H9 (cell line): ENCODE data around the gene ADAT1. TPM values are rescaled to one million over a fixed set of nuclear protein-coding genes. Genes with fewer than 3 reads are reported as not detected.

Experiments
- DNase-seq: peaks from one replicate; pipeline ENCODE4 v3.0.0-alpha.2; 2017
- H2AFZ ChIP-seq: one replicate; pipeline ENCODE4 v1.6.1; 2013; ENCODE audit warnings: mild to moderate bottlenecking, low read length, control low read depth, moderate library complexity
- H2AK5ac ChIP-seq: 2 replicates; pipeline ENCODE4 v1.6.1; 2013; ENCODE audit warnings: low read length, control low read depth, mixed read lengths; ENCODE audit not compliant: insufficient read length
- H2BK120ac ChIP-seq: one replicate; pipeline ENCODE4 v1.6.1; 2013; ENCODE audit warnings: low read depth, mild to moderate bottlenecking, low read length, control low read depth, inconsistent platforms; ENCODE audit not compliant: poor library complexity, severe bottlenecking
- H2BK12ac ChIP-seq: 2 replicates; pipeline ENCODE4 v1.6.1; 2013; ENCODE audit warnings: low read length, control low read depth, mixed read lengths, low read depth; ENCODE audit not compliant: insufficient read length
- H2BK15ac ChIP-seq: 2 replicates; pipeline ENCODE4 v1.6.1; 2013; ENCODE audit warnings: low read depth, low read length, control low read depth
- H2BK20ac ChIP-seq: one replicate; pipeline ENCODE4 v1.6.1; 2013; ENCODE audit warnings: low read depth, mild to moderate bottlenecking, low read length, control low read depth, inconsistent platforms; ENCODE audit not compliant: poor library complexity, severe bottlenecking
- H2BK5ac ChIP-seq: 2 replicates; pipeline ENCODE4 v1.6.1; 2013; ENCODE audit warnings: low read length, control low read depth, mixed read lengths; ENCODE audit not compliant: insufficient read length
- H3K14ac ChIP-seq: 2 replicates; pipeline ENCODE4 v1.6.1; 2013; ENCODE audit warnings: low read length, control low read depth; ENCODE audit not compliant: insufficient read depth
- H3K18ac ChIP-seq: 2 replicates; pipeline ENCODE4 v1.6.1; 2013; ENCODE audit warnings: low read depth, mild to moderate bottlenecking, mixed read lengths, low read length, control low read depth; ENCODE audit not compliant: insufficient read length
- H3K23ac ChIP-seq: 2 replicates; pipeline ENCODE4 v1.6.1; 2013; ENCODE audit warnings: low read length, control low read depth, mixed read lengths, low read depth; ENCODE audit not compliant: insufficient read length
- H3K23me2 ChIP-seq: 2 replicates; pipeline ENCODE4 v1.6.1; 2013; ENCODE audit warnings: low read depth, mild to moderate bottlenecking, mixed read lengths, low read length, control low read depth; ENCODE audit not compliant: insufficient read length, poor library complexity, severe bottlenecking
- H3K27ac ChIP-seq: 2 replicates; pipeline ENCODE4 v1.5.1; 2013; ENCODE audit warnings: low read length, control low read depth, mixed read lengths, low read depth; ENCODE audit not compliant: insufficient read length
- H3K27me3 ChIP-seq: 2 replicates; pipeline ENCODE4 v1.6.1; 2013; ENCODE audit warnings: low read length, control low read depth, inconsistent platforms; ENCODE audit not compliant: insufficient read depth
- H3K4ac ChIP-seq: 2 replicates; pipeline ENCODE4 v1.6.1; 2013; ENCODE audit warnings: low read depth, mild to moderate bottlenecking, control low read depth, inconsistent platforms, low read length, moderate library complexity
- H3K4me1 ChIP-seq: 2 replicates; pipeline ENCODE4 v1.6.1; 2013; ENCODE audit warnings: low read length, control low read depth, inconsistent platforms; ENCODE audit not compliant: insufficient read depth
- H3K4me2 ChIP-seq: 2 replicates; pipeline ENCODE4 v1.6.1; 2013; ENCODE audit warnings: low read length, control low read depth, mixed read lengths; ENCODE audit not compliant: insufficient read length, insufficient read depth
- H3K56ac ChIP-seq: 2 replicates; pipeline ENCODE4 v1.6.1; 2013; ENCODE audit warnings: low read depth, mild to moderate bottlenecking, mixed read lengths, low read length, control low read depth; ENCODE audit not compliant: insufficient read length
- H3K79me1 ChIP-seq: 2 replicates; pipeline ENCODE4 v1.6.1; 2013; ENCODE audit warnings: low read depth, mild to moderate bottlenecking, moderate library complexity, low read length, control low read depth, inconsistent platforms; ENCODE audit not compliant: insufficient read depth, poor library complexity, severe bottlenecking
- H3K79me2 ChIP-seq: 2 replicates; pipeline ENCODE4 v1.6.1; 2013; ENCODE audit warnings: low read length, control low read depth, inconsistent platforms; ENCODE audit not compliant: insufficient read depth
- H3K9ac ChIP-seq: 2 replicates; pipeline ENCODE4 v1.6.1; 2013; ENCODE audit warnings: low read length, control low read depth, mixed read lengths; ENCODE audit not compliant: insufficient read length; ENCODE audit errors: extremely low read depth
- H3K9me3 ChIP-seq: one replicate; pipeline ENCODE4 v1.6.1; 2013; ENCODE audit warnings: low read depth, low read length, inconsistent platforms; ENCODE audit not compliant: control insufficient read depth
- H3T11ph ChIP-seq: one replicate; pipeline ENCODE4 v1.6.1; 2013; ENCODE audit warnings: mild to moderate bottlenecking, low read length, control low read depth, inconsistent platforms
- H4K20me1 ChIP-seq: one replicate; pipeline ENCODE4 v1.6.1; 2013; ENCODE audit not compliant: control insufficient read depth, insufficient read length, insufficient read depth
- H4K5ac ChIP-seq: 2 replicates; pipeline ENCODE4 v1.6.1; 2013; ENCODE audit warnings: low read depth, mild to moderate bottlenecking, mixed read lengths, low read length, control low read depth; ENCODE audit not compliant: insufficient read length
- H4K8ac ChIP-seq: replicated peaks from 2 replicates; pipeline ENCODE4 v1.6.1; 2013; ENCODE audit warnings: low read length, control low read depth, mixed read lengths, low read depth; ENCODE audit not compliant: insufficient read length
- H4K91ac ChIP-seq: 2 replicates; pipeline ENCODE4 v1.6.1; 2013; ENCODE audit warnings: low read depth, mild to moderate bottlenecking, moderate library complexity, mixed read lengths, low read length, control low read depth; ENCODE audit not compliant: insufficient read length
- H3K27ac Mint-ChIP-seq, 3 experiments: 2 replicates in 2 of 3; 3 replicates in 1 of 3; pipeline ENCODE4 v1.8.0; 2020 to 2021; ENCODE audit warnings: mixed read lengths in 3 of 3, mild to moderate bottlenecking in 1 of 3, moderate library complexity in 1 of 3
- H3K27me3 Mint-ChIP-seq: 2 replicates; pipeline ENCODE4 v1.8.0; 2021; ENCODE audit warnings: low read depth, mild to moderate bottlenecking, moderate library complexity, mixed read lengths
- H3K36me3 Mint-ChIP-seq, 3 experiments: 2 replicates in 2 of 3; 3 replicates in 1 of 3; pipeline ENCODE4 v1.8.0; 2020 to 2021; ENCODE audit warnings: low read depth in 3 of 3, mixed read lengths in 3 of 3; ENCODE audit not compliant: insufficient read depth in 1 of 3
- H3K4me1 Mint-ChIP-seq, 2 experiments: 2 replicates each; pipeline ENCODE4 v1.8.0; 2020; ENCODE audit warnings: mixed read lengths in 2 of 2
- H3K4me3 Mint-ChIP-seq, 2 experiments: 2 replicates in 1 of 2; 3 replicates in 1 of 2; pipeline ENCODE4 v1.8.0; 2020 to 2021; ENCODE audit warnings: mild to moderate bottlenecking in 2 of 2, mixed read lengths in 2 of 2, moderate library complexity in 1 of 2
- H3K9me3 Mint-ChIP-seq, 2 experiments: 2 replicates in 1 of 2; 3 replicates in 1 of 2; pipeline ENCODE4 v1.8.0; 2020; ENCODE audit warnings: mild to moderate bottlenecking in 2 of 2, mixed read lengths in 2 of 2, moderate library complexity in 1 of 2
- WGBS: extraction: QIAGEN DNeasy Blood & Tissue Kit; methylation state at CpG from one replicate; pipeline ENCODE4 v1.1.7; 2013; ENCODE audit warnings: missing lambda C conversion rate, low lambda C conversion rate, mixed read lengths; ENCODE audit not compliant: insufficient read length; ENCODE audit errors: extremely low coverage; 5-methylcytosine and 5-hydroxymethylcytosine counted together
- total RNA-seq: library from RNA; stranded (reverse); gene quantifications from 2 replicates; pipeline ENCODE4 v1.2.1, GENCODE V29; 2021
- TF ChIP-seq, protein P1 (sequence below): fragments of 200-600 bp; sonication (generic); conservative IDR thresholded peaks from 3 replicates; pipeline ENCODE4 v1.8.0; 2021; ENCODE audit warnings: antibody characterized with exemption, mild to moderate bottlenecking

ADAT1 gene
- total RNA-seq, 1 experiment from 2014 or later: 54.2 TPM

DNA sequence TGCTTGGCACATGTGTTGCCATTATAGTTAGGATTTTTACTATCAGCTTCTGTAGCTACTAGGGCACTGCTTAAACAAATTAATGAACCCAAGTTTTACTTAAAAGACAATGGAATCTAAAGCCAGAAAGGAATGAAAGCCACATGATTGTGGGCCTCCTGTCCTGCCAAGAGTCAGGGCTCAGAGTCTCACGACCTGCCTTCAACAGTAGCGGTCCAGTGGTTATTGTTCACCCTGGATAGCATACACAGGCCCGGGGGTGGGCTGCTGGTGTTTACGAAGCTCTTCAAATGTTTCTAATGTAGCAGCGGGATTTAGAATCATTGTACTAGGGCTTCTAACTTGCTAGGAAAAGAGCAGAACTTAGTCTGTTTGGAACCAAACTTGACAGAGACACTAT, 49.1 kb downstream of the ADAT1 start:
- no CpG with 5 or more reads among the region's 5 CpGs for WGBS
- no peaks in the 10 kb centered on the region for H3K9me3 Mint-ChIP-seq

More for the DNA sequence above, 49.1 kb downstream of the ADAT1 start:
- DNase-seq: no peak
- Histone ChIP-seq H3K4ac (no peak overlapping the region), H4K91ac (no peak overlapping the region), H2AFZ (no peak overlapping the region), H4K5ac (no peak overlapping the region), H3K23ac (no peak overlapping the region), H2BK20ac (no peak overlapping the region), H3K4me2 (no peak overlapping the region), H2BK12ac (no peak overlapping the region), H3K9ac (no peak overlapping the region), H3K79me1 (no peaks in the 10 kb centered on the region), H3K27ac (no peak overlapping the region), H3K4me1 (peaks cover 8% of the 10 kb centered on the region; the same call in 1 of the 2 replicates), H3K18ac (no peak overlapping the region), H3T11ph (no peak overlapping the region), H4K8ac (no peak overlapping the region), H3K9me3 (no peaks in the 10 kb centered on the region), H4K20me1 (no peaks in the 10 kb centered on the region), H2BK5ac (no peak overlapping the region), H3K14ac (no peak overlapping the region), H3K23me2 (no peaks in the 10 kb centered on the region), H3K27me3 (no peaks in the 10 kb centered on the region), H2BK120ac (no peak overlapping the region), H2AK5ac (no peak overlapping the region), H3K56ac (no peak overlapping the region), H3K79me2 (no peaks in the 10 kb centered on the region), H2BK15ac (no peak overlapping the region)
- Mint-ChIP-seq H3K36me3 (peaks cover 21 to 70% (median 63%) of the 10 kb centered on the region in 3 experiments; a peak in 6 of 7 replicates), H3K27me3 (no peaks in the 10 kb centered on the region), H3K27ac (no peak overlapping the region), H3K4me3 (no peak overlapping the region), H3K4me1 (peaks cover 14 to 15% of the 10 kb centered on the region in 2 experiments)
- TF ChIP-seq, protein P1, sequence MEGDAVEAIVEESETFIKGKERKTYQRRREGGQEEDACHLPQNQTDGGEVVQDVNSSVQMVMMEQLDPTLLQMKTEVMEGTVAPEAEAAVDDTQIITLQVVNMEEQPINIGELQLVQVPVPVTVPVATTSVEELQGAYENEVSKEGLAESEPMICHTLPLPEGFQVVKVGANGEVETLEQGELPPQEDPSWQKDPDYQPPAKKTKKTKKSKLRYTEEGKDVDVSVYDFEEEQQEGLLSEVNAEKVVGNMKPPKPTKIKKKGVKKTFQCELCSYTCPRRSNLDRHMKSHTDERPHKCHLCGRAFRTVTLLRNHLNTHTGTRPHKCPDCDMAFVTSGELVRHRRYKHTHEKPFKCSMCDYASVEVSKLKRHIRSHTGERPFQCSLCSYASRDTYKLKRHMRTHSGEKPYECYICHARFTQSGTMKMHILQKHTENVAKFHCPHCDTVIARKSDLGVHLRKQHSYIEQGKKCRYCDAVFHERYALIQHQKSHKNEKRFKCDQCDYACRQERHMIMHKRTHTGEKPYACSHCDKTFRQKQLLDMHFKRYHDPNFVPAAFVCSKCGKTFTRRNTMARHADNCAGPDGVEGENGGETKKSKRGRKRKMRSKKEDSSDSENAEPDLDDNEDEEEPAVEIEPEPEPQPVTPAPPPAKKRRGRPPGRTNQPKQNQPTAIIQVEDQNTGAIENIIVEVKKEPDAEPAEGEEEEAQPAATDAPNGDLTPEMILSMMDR: no peak
